GM12878 (cell line): Measurements from ENCODE around the gene SERPINB6. TPM values are rescaled to one million over a fixed set of nuclear protein-coding genes. Genes with fewer than 3 reads are reported as not detected.

Source experiments
- ATAC-seq: fragments of 200-7000 bp; cut with Tn5 transposase; 3 replicates; pipeline ENCODE4 v1.9.1; 2020; ENCODE audit warnings: mild to moderate bottlenecking, moderate library complexity
- BruUV-seq: library from RNA; stranded (reverse); fragments of 400-500 nt; replicated peaks from 2 replicates; lab custom pipeline; 2021; lab: Mats Ljungman, UMichigan
- CTCF ChIA-PET: fragments of 300-600 bp; sonication (Branson Sonifier 250); formaldehyde crosslinking; extraction: SDS; loops from one replicate; lab custom pipeline; 2021; ENCODE audit warnings: inconsistent platforms; lab: Yijun Ruan, JAX
- POLR2A ChIA-PET: fragments of 350-600 bp; formaldehyde crosslinking; extraction: SDS; loops from one replicate; lab custom pipeline; 2021; ENCODE audit warnings: inconsistent platforms; lab: Charles Lee
- RAD21 ChIA-PET: fragments of 300-600 bp; sonication (Branson Sonifier 250); formaldehyde crosslinking; loops from one replicate; lab custom pipeline; 2023; ENCODE audit warnings: antibody characterized with exemption; ENCODE audit not compliant: unreplicated experiment; lab: Charles Lee
- SMC1A ChIA-PET: fragments of 300-600 bp; sonication (Branson Sonifier 250); formaldehyde crosslinking; loops from one replicate; lab custom pipeline; 2023; ENCODE audit not compliant: unreplicated experiment, uncharacterized antibody; lab: Charles Lee
- DNase-seq: peaks from one replicate; pipeline ENCODE4 v3.0.0-alpha.2; 2011; ENCODE audit warnings: low read depth, low spot score
- FAIRE-seq: peaks from 3 replicates; lab custom pipeline; 2011; peaks lifted over from hg19 to GRCh38; lab: Jason Lieb, UNC
- H2AFZ ChIP-seq: 2 replicates; pipeline ENCODE4 v1.6.0; 2011; ENCODE audit warnings: low read depth, low read length, control low read depth; ENCODE audit not compliant: control insufficient read depth
- H3K27ac ChIP-seq: 2 replicates; pipeline ENCODE4 v1.5.1; 2011; ENCODE audit warnings: control low read depth; ENCODE audit not compliant: control insufficient read depth, insufficient read depth
- H3K27me3 ChIP-seq, 2 experiments: replicated peaks in 1 of 2; 2 replicates each; pipeline versions ENCODE4 v1.6.0 to v1.6.1; 2011; ENCODE audit warnings: low read length in 1 of 2; ENCODE audit not compliant: control insufficient read depth in 2 of 2, insufficient read depth in 2 of 2
- H3K36me3 ChIP-seq, 2 experiments: 2 replicates each; pipeline ENCODE4 v1.5.1; 2011; ENCODE audit warnings: low read length in 1 of 2; ENCODE audit not compliant: control insufficient read depth in 2 of 2, insufficient read depth in 2 of 2
- H3K4me1 ChIP-seq: 2 replicates; pipeline ENCODE4 v1.6.1; 2011; ENCODE audit warnings: mild to moderate bottlenecking, low read length, moderate library complexity, mixed read lengths; ENCODE audit not compliant: control insufficient read depth, insufficient read depth
- H3K4me2 ChIP-seq: 2 replicates; pipeline ENCODE4 v1.6.0; 2011; ENCODE audit warnings: control low read depth; ENCODE audit not compliant: control insufficient read depth, insufficient read depth
- H3K4me3 ChIP-seq: fragments of 200-600 bp; sonication (generic); 2 replicates; pipeline ENCODE4 v1.5.1; 2016
- H3K79me2 ChIP-seq: 2 replicates; pipeline ENCODE4 v1.6.0; 2011; ENCODE audit warnings: low read length; ENCODE audit not compliant: control insufficient read depth, insufficient read depth
- H3K9ac ChIP-seq: 2 replicates; pipeline ENCODE4 v1.8.0; 2011; ENCODE audit warnings: low read length, control low read depth, mixed read lengths; ENCODE audit not compliant: control insufficient read depth, insufficient read depth
- H3K9me3 ChIP-seq: replicated peaks from 3 replicates; pipeline ENCODE4 v1.5.1; 2011; ENCODE audit warnings: mild to moderate bottlenecking, low read length; ENCODE audit not compliant: control insufficient read depth, insufficient read depth
- H4K20me1 ChIP-seq: 2 replicates; pipeline ENCODE4 v1.6.0; 2011; ENCODE audit not compliant: control insufficient read depth, insufficient read depth
- CHD1 ChIP-seq: IDR thresholded peaks from 2 replicates; pipeline ENCODE4 v1.6.1; 2012; ENCODE audit warnings: low read depth, low read length, improper control_type of control experiment
- IRF4 ChIP-seq: IDR thresholded peaks from 2 replicates; pipeline ENCODE4 v1.6.1; 2011; ENCODE audit warnings: low read depth, low read length
- SIX5 ChIP-seq: IDR thresholded peaks from 2 replicates; pipeline ENCODE4 v1.6.1; 2011; ENCODE audit warnings: mild to moderate bottlenecking, low read depth, low read length, moderate library complexity; ENCODE audit not compliant: severe bottlenecking
- SREBF1 ChIP-seq: IDR thresholded peaks from 2 replicates; pipeline ENCODE4 v1.6.1; 2012; ENCODE audit warnings: mild to moderate bottlenecking, low read length
- WGBS: methylation state at CpG from one replicate; pipeline ENCODE4 v1.1.6; 2016; ENCODE audit warnings: low lambda C conversion rate; ENCODE audit not compliant: insufficient replicate concordance, insufficient coverage; ENCODE audit errors: missing lambda C conversion rate; 5-methylcytosine and 5-hydroxymethylcytosine counted together
- in situ Hi-C: fragments of 300-500 bp; cut with MboI; formaldehyde crosslinking; loops from 9 replicates; pipeline ENCODE4 v1.14.3; 2018; ENCODE audit warnings: mixed read lengths
- intact Hi-C: fragments of 100-400 bp; cut with micrococcal nuclease; formaldehyde crosslinking; loops from one replicate; pipeline ENCODE4 v1.14.2; 2022; ENCODE audit not compliant: unreplicated experiment
- polyA plus RNA-seq, 11 experiments: library from polyadenylated mRNA; depleted of rRNA in 4 of 11; unstranded in 6 of 11; stranded (reverse) in 5 of 11; fragments of >200 nt; fragmentation: Nextera tagmentation in 4 of 11; fragmentation: Illumina TruSeq in 1 of 11; extraction: Ambion mirVana in 4 of 11; extraction: Trizol in 1 of 11; gene quantifications; 1 replicate in 1 of 11; 2 replicates in 10 of 11; pipeline versions ENCODE4 v1.2.1 to v1.2.3, GENCODE V29; 2011 to 2016; ENCODE audit warnings: inconsistent platforms in 2 of 11, missing spikeins in 2 of 11, low read depth in 1 of 11
- total RNA-seq, 4 experiments: library from RNA; depleted of rRNA in 3 of 4; stranded (reverse); fragments of >200 nt in 3 of 4; fragmentation: Illumina TruSeq in 1 of 4; extraction: Trizol in 1 of 4; gene quantifications; 2 replicates each; pipeline versions ENCODE4 v1.2.1 to v1.2.3, GENCODE V29; 2013 to 2021
- TF ChIP-seq, protein P1 (sequence below): IDR thresholded peaks from 2 replicates; pipeline ENCODE4 v1.6.1; 2011; ENCODE audit warnings: borderline replicate concordance, low read depth, mild to moderate bottlenecking, moderate library complexity, low read length; ENCODE audit not compliant: insufficient read depth, poor library complexity, severe bottlenecking

Gene SERPINB6
- total and polyA plus RNA-seq, 10 of the 15 experiments (the other 5 are each of a cell fraction or from before 2014, with no cell fraction given), result 0.37 to 2.2 (median 0.68) TPM; not detected in 1

DNA sequence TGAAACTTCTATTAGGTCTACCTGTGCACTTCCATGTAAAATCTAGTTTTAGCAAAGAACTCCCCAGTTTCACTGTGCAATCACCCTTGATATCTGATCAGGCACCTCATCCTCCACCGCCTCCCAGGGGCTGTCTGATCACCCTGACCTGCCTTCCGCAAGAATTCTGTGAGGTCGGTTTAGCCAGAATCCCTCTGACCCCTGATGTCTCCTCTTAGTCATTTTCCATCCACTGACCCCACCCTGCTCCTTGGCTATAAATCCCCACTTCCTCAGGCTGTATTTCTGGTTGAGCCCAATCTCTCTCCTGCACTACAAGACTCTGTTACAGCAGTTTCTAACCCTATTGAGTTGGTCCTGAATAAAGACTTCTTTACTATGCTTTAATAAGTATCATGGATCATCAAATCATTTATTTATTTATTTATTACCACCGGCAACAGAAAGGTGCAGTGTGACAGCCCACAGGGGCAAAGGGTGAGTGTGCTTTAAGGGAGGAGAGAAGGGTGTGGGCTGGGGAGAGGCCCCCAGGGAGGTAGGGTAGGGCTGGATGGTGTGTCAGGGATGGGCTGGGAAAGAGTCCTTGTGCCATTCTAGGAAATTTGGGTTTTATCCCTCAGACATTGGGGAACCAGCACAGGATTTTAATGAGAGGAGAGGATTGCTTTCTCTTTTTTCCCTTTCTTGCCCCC is 11.2 kb upstream of the SERPINB6 start:
- H3K4me1 ChIP-seq, result no peaks in the 10 kb centered on the region
- H3K9me3 ChIP-seq, result no peaks in the 10 kb centered on the region
- ATAC-seq (no peak), FAIRE-seq (no peak), DNase-seq (no peak)
- CTCF ChIA-PET, result interaction anchor here (1.9 kb wide), 1 partner anchor 30 kb away, joined by 6 read pairs; no protein-coding TSS in a partner anchor
- TF ChIP-seq IRF4 (no peak), SREBF1 (no peak), CHD1 (no peak), SIX5 (no peak)
- TF ChIP-seq, protein P1, sequence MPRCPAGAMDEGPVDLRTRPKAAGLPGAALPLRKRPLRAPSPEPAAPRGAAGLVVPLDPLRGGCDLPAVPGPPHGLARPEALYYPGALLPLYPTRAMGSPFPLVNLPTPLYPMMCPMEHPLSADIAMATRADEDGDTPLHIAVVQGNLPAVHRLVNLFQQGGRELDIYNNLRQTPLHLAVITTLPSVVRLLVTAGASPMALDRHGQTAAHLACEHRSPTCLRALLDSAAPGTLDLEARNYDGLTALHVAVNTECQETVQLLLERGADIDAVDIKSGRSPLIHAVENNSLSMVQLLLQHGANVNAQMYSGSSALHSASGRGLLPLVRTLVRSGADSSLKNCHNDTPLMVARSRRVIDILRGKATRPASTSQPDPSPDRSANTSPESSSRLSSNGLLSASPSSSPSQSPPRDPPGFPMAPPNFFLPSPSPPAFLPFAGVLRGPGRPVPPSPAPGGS, result no peak
- no peak overlapping the region for H2AFZ ChIP-seq
- 65% methylated on average over 4 of the region's 4 CpGs for WGBS
- no peak overlapping the region for H3K4me2 ChIP-seq
- H3K4me3 ChIP-seq, result no peak overlapping the region
- SMC1A ChIA-PET, result no interaction called here
- no peaks in the 10 kb centered on the region for H3K79me2 ChIP-seq
- in situ Hi-C loops (no loop called here), intact Hi-C loops (no loop called here)
- RAD21 ChIA-PET, result no interaction called here
- no peak overlapping the region for H3K9ac ChIP-seq
- POLR2A ChIA-PET, result no interaction called here
- peaks cover 0 to 2% of the 10 kb centered on the region in 2 experiments; a peak in 3 of 4 replicates for H3K27me3 ChIP-seq
- no peaks in the 10 kb centered on the region for H4K20me1 ChIP-seq
- H3K27ac ChIP-seq, result no peak overlapping the region
- H3K36me3 ChIP-seq, result no peaks in the 10 kb centered on the region
- no TSS peak for BruUV-seq
